HUES64 (cell line): Measurements from ENCODE around the gene ARID3B.

Source experiments
- H3K27ac ChIP-seq: 2 replicates; pipeline ENCODE4 v1.7.0; 2013; ENCODE audit warnings: low read depth, low read length, inconsistent platforms
- H3K27me3 ChIP-seq: 2 replicates; pipeline ENCODE4 v1.6.1; 2013; ENCODE audit warnings: mild to moderate bottlenecking, low read length; ENCODE audit not compliant: insufficient read depth
- H3K36me3 ChIP-seq: 2 replicates; pipeline ENCODE4 v1.6.1; 2013; ENCODE audit warnings: mild to moderate bottlenecking, low read length; ENCODE audit not compliant: insufficient read depth
- H3K4me1 ChIP-seq: 2 replicates; pipeline ENCODE4 v1.6.1; 2013; ENCODE audit warnings: mild to moderate bottlenecking, low read length, moderate library complexity; ENCODE audit not compliant: insufficient read depth
- H3K4me3 ChIP-seq: 2 replicates; pipeline ENCODE4 v1.5.1; 2013; ENCODE audit warnings: mild to moderate bottlenecking, low read length, moderate library complexity
- H3K9ac ChIP-seq: 2 replicates; pipeline ENCODE4 v1.6.1; 2013; ENCODE audit warnings: mild to moderate bottlenecking, low read depth, low read length
- H3K9me3 ChIP-seq: 2 replicates; pipeline ENCODE4 v1.6.1; 2013; ENCODE audit warnings: low read depth, low read length; ENCODE audit not compliant: insufficient read depth
- WGBS: fragments of 150-250, 120-280 bp; methylation state at CpG from one replicate; pipeline ENCODE4 v1.1.7; 2013; ENCODE audit warnings: missing lambda C conversion rate; 5-methylcytosine and 5-hydroxymethylcytosine counted together

Gene ARID3B

DNA sequence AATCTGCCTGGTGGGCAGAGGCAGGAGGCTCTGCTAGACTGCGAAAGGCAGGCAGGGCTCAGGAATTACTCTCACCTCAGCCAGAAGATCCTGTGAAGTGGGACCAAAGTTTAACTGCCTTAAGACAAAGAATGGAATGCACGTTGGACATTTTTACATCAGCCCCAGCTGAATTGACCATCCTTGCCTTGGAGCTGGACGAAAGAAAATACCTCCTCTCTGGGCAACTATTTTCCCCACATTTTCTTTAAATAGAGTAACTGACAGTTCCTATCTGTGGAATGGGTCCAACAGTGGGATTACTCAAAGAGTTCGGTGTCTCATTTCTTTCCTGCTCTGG, 28.7 kb downstream of the ARID3B start:
- Histone ChIP-seq H3K27ac (no peak overlapping the region), H3K36me3 (peaks cover 78% of the 10 kb centered on the region), H3K27me3 (no peaks in the 10 kb centered on the region)

DNA sequence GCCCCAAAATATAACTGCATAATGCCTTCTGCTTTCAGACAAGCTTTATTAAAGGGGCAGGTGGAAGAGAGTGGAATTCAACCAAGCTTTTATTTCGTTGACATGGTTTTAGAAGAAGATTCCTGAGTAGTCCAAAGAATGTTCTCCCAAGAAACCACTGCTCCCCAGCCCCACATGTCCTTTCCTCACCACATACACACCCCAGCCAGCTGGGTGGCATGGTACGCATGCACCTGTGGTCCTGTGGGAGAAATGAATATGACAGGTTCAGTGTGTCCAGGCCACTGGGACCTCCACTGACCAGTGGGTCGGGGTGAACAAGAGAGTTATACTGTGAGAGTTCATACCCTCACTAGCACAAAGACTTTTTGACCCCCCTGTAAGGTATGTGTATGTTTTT, 30.2 kb downstream of the ARID3B start:
- Histone ChIP-seq H3K36me3 (peaks cover 89% of the 10 kb centered on the region), H3K9me3 (no peaks in the 10 kb centered on the region), H3K27me3 (no peaks in the 10 kb centered on the region), H3K4me1 (no peaks in the 10 kb centered on the region), H3K9ac (no peak overlapping the region), H3K27ac (no peak overlapping the region), H3K4me3 (no peak overlapping the region)
- WGBS: 100% methylated on average over 2 of the region's 3 CpGs

More for the DNA sequence above, 28.7 kb downstream of the ARID3B start:
- WGBS: 97% methylated on average over 4 of the region's 4 CpGs
- H3K4me1 ChIP-seq: peaks cover 3% of the 10 kb centered on the region; the same call in 1 of the 2 replicates
- H3K9ac ChIP-seq: no peak overlapping the region
- no peaks in the 10 kb centered on the region for H3K9me3 ChIP-seq
- no peak overlapping the region for H3K4me3 ChIP-seq

DNA sequence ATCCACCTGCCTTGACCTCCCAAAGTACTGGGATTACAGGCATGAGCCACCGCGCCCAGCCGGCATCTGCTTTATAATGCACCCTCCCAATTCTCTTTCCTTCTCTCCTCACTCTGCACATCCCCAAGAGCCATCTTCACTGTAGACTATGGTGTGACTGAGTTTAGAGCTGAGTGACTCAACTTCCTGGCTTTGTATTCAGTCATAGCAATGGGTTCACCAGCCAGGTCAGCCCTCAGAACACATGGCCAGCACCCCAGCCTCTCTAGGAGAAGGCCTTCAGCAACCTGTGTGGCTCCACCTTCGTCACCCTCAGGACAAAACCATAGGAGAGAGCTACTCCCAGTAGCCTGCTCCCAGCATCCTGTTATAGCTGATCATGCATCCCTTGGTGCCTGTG, 33.0 kb downstream of the ARID3B start:
- H3K27ac ChIP-seq: no peak overlapping the region
- no peaks in the 10 kb centered on the region for H3K4me1 ChIP-seq
- no peak overlapping the region for H3K9ac ChIP-seq
- WGBS: 99% methylated on average over 4 of the region's 4 CpGs
- H3K9me3 ChIP-seq: no peaks in the 10 kb centered on the region
- H3K36me3 ChIP-seq: peaks cover 93% of the 10 kb centered on the region
- no peaks in the 10 kb centered on the region for H3K27me3 ChIP-seq
- H3K4me3 ChIP-seq: no peak overlapping the region

DNA sequence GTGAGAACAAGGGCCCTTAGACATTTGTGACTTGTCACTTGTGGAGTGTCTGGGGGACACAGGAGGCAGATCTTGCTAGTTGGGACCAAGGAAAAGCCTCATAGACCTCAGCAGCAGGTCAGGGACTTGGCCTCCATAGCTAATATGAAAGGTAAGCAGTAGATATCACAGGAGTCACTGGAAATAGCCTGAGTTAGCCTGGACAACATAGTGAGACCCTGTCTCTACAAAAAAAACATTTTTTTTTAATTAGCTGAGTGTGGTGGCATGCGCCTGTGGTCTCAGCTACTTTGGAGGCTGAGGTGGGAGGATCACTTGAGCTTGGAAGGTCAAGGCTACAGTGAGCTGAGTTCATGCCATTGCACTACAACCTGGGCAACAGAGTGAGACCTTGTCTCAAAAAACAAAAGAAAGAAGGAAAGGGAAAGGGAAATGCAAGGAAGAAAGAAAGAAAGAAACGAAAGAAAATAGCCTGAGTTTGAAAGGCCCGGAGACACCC, 37.5 kb downstream of the ARID3B start:
- Histone ChIP-seq H3K9ac (no peak overlapping the region), H3K9me3 (no peaks in the 10 kb centered on the region), H3K4me1 (no peaks in the 10 kb centered on the region), H3K27me3 (no peaks in the 10 kb centered on the region), H3K36me3 (peaks cover 83% of the 10 kb centered on the region), H3K4me3 (no peak overlapping the region), H3K27ac (no peak overlapping the region)
- WGBS: 93% methylated on average over 3 of the region's 3 CpGs

DNA sequence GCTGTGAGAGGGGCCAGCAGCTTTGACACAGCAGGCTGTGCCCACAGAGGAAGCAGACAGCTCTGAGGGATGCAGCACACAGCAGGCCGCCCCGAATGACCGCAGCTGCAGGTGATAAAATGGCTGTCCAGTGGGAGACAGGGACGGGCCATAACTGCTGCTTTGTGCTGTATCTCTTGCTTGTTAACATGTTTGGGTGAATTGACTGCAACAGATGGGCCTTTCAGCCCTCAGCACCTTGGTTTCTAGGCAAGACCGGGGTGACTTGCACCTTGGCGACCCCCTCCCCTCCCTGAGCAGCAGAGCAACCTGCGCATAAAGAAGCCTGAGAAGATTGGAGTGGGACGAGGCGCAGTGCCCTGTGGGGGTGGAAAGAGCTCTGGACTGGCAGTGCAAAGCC, 38.0 kb downstream of the ARID3B start:
- 91% methylated on average over 8 of the region's 9 CpGs for WGBS
- H3K9ac ChIP-seq: no peak overlapping the region
- no peak overlapping the region for H3K27ac ChIP-seq
- no peaks in the 10 kb centered on the region for H3K27me3 ChIP-seq
- no peaks in the 10 kb centered on the region for H3K9me3 ChIP-seq
- no peak overlapping the region for H3K4me3 ChIP-seq
- peaks cover 82% of the 10 kb centered on the region for H3K36me3 ChIP-seq
- no peaks in the 10 kb centered on the region for H3K4me1 ChIP-seq

DNA sequence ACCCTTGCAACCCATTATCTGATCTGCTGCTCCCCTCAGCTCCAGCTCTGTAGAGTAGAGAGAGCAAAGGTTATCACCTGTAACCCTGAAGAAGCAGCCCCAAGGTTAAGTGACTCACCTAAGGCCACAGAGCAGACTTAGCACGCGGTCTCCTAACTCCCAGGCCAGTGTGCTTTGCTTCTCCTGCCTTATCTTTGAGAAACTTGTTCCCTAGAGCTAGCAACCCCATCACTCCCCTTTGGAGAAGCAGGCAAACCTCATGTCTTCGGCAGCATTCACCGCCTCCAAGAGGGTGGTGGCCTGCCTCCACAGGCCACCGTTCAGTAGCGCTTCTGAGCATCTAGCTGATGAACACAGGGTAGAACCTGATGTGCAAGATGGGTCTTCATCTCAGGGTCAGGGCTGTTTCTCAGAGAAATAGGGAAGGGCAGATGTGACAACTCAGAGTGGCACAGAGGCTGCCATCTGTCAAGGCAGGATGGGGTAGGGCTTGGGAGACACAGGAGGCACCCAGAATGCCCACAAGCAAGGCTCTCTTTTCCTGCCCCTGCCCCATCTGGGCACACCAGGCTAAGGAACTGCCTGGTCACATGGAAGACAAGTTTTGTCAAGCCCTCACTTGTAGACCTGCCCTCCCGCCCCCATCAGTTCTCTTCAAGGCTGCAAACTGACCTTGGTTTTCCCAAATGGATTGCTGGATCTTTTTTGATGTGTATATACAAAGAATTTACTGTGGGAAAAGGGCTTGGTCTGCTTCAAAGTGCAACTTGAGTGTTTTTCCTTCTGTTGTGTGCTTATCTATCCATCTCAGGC, 39.7 kb downstream of the ARID3B start:
- WGBS: 97% methylated on average over 7 of the region's 7 CpGs
- Histone ChIP-seq H3K36me3 (peaks cover 83% of the 10 kb centered on the region), H3K9ac (no peak overlapping the region)

DNA sequence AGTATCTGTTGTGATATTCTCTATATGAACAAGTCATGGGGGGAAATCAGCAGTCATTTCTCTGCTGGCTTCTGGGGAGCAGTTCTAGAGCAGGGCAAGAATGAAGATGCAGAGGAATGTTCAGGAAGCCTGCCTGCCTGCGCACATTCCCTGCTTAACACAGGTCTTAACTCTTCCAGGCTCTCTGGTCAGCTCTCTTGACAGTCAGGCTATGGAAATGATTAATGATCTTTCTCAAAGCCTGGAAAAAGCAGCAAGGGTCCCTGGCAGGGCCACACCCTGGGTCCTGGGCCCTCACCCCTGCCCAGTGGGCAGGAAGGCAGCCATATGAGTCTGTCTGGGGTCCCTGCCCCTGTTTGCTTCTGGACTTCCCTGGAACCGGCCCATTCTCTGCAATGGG, 43.2 kb downstream of the ARID3B start:
- H3K9ac ChIP-seq: no peak overlapping the region
- peaks cover 68% of the 10 kb centered on the region for H3K36me3 ChIP-seq
- H3K4me3 ChIP-seq: no peak overlapping the region
- H3K9me3 ChIP-seq: no peaks in the 10 kb centered on the region
- H3K27me3 ChIP-seq: no peaks in the 10 kb centered on the region
- peaks cover 7% of the 10 kb centered on the region; the same call in 1 of the 2 replicates for H3K4me1 ChIP-seq
- H3K27ac ChIP-seq: peak overlapping the region; percentile 43; the same call in 1 of the 2 replicates
- 91% methylated on average over 2 of the region's 2 CpGs for WGBS

More for the DNA sequence above, 39.7 kb downstream of the ARID3B start:
- Histone ChIP-seq H3K4me3 (no peak overlapping the region), H3K27ac (no peak overlapping the region), H3K9me3 (no peaks in the 10 kb centered on the region), H3K4me1 (no peaks in the 10 kb centered on the region), H3K27me3 (no peaks in the 10 kb centered on the region)

DNA sequence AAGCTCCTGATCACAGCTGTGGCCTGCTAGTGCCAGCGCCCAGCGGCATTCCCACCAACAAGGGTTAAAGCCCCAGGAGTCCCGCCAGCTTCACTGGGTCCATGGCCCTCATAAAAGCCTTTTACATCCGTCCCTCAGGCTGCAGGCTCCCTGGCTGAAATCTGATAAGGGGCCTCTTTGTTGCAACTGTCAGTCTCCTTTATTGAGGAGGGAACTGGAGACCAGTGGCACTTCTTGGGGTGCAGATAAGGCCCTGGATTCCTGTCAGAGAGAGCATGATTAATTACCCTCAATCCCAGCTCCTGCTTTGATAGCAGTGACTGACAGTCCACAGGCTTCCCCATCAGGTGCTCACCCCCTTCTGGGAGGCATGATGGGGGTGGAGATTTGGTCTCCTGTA, 43.8 kb downstream of the ARID3B start:
- Histone ChIP-seq H3K27ac (peak overlapping the region; percentile 43; the same call in 1 of the 2 replicates), H3K4me1 (peaks cover 7% of the 10 kb centered on the region; the same call in 1 of the 2 replicates), H3K27me3 (no peaks in the 10 kb centered on the region), H3K9ac (no peak overlapping the region), H3K9me3 (no peaks in the 10 kb centered on the region), H3K36me3 (peaks cover 69% of the 10 kb centered on the region), H3K4me3 (no peak overlapping the region)
- 83% methylated on average over 4 of the region's 4 CpGs for WGBS

DNA sequence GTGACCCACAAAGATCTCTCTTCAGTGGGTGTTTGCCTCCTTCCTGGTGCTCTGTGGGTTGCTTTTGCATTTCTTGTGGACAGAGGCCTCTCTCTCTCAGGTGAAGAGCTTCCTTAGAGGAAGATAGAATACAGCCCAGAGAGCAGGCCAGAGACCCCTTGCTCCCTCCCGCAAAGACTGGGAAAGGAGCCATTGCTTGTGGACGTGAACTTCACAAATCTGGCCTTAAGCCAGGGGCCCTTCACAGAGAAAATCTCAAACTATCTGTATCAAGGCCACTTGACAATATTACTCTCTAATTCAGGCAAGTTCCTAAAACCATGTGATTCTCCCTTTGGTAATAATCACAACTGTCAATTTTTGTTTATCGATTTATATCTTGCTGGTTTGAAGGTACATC, 44.2 kb downstream of the ARID3B start:
- no peak overlapping the region for H3K27ac ChIP-seq
- H3K9ac ChIP-seq: no peak overlapping the region
- no peak overlapping the region for H3K4me3 ChIP-seq
- peaks cover 7% of the 10 kb centered on the region; the same call in 1 of the 2 replicates for H3K4me1 ChIP-seq
- WGBS: 90% methylated on average over 2 of the region's 3 CpGs
- no peaks in the 10 kb centered on the region for H3K27me3 ChIP-seq
- peaks cover 71% of the 10 kb centered on the region for H3K36me3 ChIP-seq
- no peaks in the 10 kb centered on the region for H3K9me3 ChIP-seq

DNA sequence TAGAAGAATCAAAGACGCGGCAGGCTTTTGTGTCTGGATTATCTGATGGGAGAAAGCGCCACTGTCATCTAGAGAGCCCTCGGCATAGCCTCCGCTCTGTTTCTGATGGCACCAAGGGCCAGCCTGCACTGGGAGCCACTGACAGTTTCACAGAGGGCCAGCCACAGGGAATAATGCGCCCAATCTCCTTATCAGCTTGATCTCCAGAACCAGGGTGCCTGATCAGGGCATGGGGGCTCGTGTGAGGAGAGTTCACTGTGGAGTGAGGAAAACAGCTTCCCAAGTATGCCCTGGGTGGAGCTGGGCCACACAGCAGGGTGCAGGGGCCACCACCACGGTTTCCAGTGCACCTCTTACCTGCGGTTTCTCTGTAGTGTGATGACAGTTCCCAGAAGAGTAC, 44.8 kb downstream of the ARID3B start:
- Histone ChIP-seq H3K9me3 (no peaks in the 10 kb centered on the region), H3K27ac (no peak overlapping the region), H3K36me3 (peaks cover 72% of the 10 kb centered on the region), H3K4me3 (no peak overlapping the region), H3K9ac (no peak overlapping the region), H3K27me3 (no peaks in the 10 kb centered on the region), H3K4me1 (peaks cover 7% of the 10 kb centered on the region; the same call in 1 of the 2 replicates)
- WGBS: 92% methylated on average over 9 of the region's 9 CpGs

DNA sequence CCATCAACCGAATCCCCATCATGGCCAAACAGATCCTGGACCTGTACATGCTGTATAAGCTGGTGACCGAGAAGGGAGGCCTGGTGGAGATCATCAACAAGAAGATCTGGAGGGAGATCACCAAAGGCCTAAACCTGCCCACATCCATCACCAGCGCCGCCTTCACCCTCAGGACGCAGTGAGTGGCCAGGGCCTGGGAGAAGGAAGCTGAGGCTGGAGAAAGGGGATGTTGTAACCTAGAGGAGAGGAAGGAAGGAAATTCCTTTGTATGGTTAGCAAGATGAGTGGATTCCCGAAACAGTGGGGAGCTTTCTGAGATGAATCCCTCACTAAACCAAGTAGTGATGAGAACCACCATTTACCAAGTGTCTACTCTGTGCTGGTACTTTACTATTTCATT, 48.8 kb downstream of the ARID3B start:
- peaks cover 82% of the 10 kb centered on the region for H3K36me3 ChIP-seq
- H3K4me1 ChIP-seq: peaks cover 7% of the 10 kb centered on the region; the same call in 1 of the 2 replicates
- WGBS: 96% methylated on average over 6 of the region's 6 CpGs
- no peak overlapping the region for H3K4me3 ChIP-seq
- no peak overlapping the region; the same call in 1 of the 2 replicates for H3K9ac ChIP-seq
- no peaks in the 10 kb centered on the region for H3K9me3 ChIP-seq
- H3K27ac ChIP-seq: no peak overlapping the region; the same call in 1 of the 2 replicates
- no peaks in the 10 kb centered on the region for H3K27me3 ChIP-seq
